ENCODE results near the gene AGBL4.

Gene AGBL4

GRCh38 chr1:49225464-49225863, 798.3 kb downstream of the AGBL4 start:
- TF ChIP-seq, protein P1, sequence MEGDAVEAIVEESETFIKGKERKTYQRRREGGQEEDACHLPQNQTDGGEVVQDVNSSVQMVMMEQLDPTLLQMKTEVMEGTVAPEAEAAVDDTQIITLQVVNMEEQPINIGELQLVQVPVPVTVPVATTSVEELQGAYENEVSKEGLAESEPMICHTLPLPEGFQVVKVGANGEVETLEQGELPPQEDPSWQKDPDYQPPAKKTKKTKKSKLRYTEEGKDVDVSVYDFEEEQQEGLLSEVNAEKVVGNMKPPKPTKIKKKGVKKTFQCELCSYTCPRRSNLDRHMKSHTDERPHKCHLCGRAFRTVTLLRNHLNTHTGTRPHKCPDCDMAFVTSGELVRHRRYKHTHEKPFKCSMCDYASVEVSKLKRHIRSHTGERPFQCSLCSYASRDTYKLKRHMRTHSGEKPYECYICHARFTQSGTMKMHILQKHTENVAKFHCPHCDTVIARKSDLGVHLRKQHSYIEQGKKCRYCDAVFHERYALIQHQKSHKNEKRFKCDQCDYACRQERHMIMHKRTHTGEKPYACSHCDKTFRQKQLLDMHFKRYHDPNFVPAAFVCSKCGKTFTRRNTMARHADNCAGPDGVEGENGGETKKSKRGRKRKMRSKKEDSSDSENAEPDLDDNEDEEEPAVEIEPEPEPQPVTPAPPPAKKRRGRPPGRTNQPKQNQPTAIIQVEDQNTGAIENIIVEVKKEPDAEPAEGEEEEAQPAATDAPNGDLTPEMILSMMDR (conservative IDR thresholded peaks at IDR 0.05; ENCODE audit: low read depth): no peak
- CTCF ChIA-PET: no interaction called here

GRCh38 chr1:49213301-49213700, 810.5 kb downstream of the AGBL4 start:
- CTCF ChIA-PET: no interaction called here
- POLR2A ChIA-PET (ENCODE audit: low non-redundant PET): no interaction called here
- no peak for DNase-seq (ENCODE audit: low spot score)
- TF ChIP-seq, protein P1 (conservative IDR thresholded peaks at IDR 0.05; ENCODE audit: low read depth): no peak
- H3K27ac ChIP-seq: no peak overlapping the region

More at GRCh38 chr1:49225464-49225863, 798.3 kb downstream of the AGBL4 start:
- H3K27ac ChIP-seq: no peak overlapping the region
- DNase-seq (ENCODE audit: low spot score): no peak
- POLR2A ChIA-PET (ENCODE audit: low non-redundant PET): no interaction called here

GRCh38 chr1:49208712-49209111, 815.0 kb downstream of the AGBL4 start:
- ChIA-PET CTCF (no interaction called here), POLR2A (ENCODE audit: low non-redundant PET) (no interaction called here)
- H3K27ac ChIP-seq: no peak overlapping the region
- TF ChIP-seq, protein P1 (conservative IDR thresholded peaks at IDR 0.05; ENCODE audit: low read depth): no peak
- DNase-seq (ENCODE audit: low spot score): no peak

DNA sequence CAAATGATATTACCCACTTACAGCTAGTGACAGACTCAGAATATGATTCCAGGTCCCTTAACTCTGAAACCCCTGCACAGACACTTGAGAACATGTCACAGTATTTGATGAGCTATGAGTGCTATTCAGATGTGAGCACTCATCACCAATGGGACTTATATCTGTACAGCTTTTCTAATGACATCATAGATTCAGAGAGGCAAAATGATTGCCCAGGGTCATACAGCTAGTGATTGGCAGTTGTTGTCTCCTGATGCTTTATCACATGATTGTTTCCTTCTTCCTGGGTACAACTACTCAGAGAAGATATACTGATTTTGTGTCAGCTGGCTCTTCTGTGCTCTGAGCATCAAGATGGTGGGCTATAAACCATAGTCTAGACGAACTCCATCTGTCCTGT, 819.0 kb downstream of the AGBL4 start:
- H3K27ac ChIP-seq: no peak overlapping the region
- POLR2A ChIA-PET (ENCODE audit: low non-redundant PET): no interaction called here
- CTCF ChIA-PET: no interaction called here
- TF ChIP-seq, protein P1 (conservative IDR thresholded peaks at IDR 0.05; ENCODE audit: low read depth): no peak
- no peak for DNase-seq (ENCODE audit: low spot score)

DNA sequence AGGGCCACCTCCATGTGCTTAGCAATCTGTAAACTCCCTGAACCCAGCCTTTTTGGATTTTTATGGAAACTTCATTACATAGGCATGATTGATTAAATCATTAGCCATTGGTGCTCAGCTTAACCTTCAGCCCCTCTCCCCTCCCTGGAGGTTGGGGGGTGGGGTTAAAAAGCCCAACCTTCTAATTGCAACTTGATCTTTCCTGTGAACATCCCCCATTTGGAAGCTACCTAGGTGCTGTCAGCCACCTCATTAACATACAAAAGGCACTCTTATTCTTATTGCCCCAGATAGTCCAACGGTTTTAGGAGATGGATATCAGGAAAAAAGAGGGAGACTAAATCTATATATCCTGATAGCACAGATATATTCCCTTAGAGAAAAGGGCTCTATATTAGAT, 823.0 kb downstream of the AGBL4 start:
- ChIA-PET POLR2A (ENCODE audit: low non-redundant PET) (no interaction called here), CTCF (interaction anchor here (0.5 kb wide), 1 partner anchor 129 kb away, joined by 3 read pairs; no protein-coding TSS in a partner anchor)

DNA sequence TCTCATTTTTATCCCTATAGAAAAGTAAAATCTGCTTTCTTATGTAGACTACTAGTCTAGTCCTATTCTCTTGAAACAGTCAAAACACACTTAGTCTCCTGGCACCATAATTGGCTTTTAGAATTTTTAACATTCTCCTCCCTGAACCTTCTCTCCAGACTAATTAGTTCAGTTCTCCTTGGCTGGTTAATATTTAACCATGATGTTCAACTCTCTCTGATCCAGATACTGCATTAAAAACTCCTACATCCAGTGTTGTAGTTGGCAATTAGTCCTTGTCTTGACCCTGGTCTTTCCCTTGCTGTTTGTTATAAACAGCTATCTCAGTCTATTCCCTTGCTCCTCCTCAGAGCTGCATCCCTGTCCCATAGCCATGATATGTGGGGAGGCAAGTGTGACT, 824.2 kb downstream of the AGBL4 start:
- POLR2A ChIA-PET (ENCODE audit: low non-redundant PET): no interaction called here
- TF ChIP-seq, protein P1 (conservative IDR thresholded peaks at IDR 0.05; ENCODE audit: low read depth): no peak
- CTCF ChIA-PET: no interaction called here

More for the DNA sequence above, 823.0 kb downstream of the AGBL4 start:
- no peak overlapping the region for H3K27ac ChIP-seq
- no peak for DNase-seq (ENCODE audit: low spot score)
- TF ChIP-seq, protein P1 (conservative IDR thresholded peaks at IDR 0.05; ENCODE audit: low read depth): no peak

DNA sequence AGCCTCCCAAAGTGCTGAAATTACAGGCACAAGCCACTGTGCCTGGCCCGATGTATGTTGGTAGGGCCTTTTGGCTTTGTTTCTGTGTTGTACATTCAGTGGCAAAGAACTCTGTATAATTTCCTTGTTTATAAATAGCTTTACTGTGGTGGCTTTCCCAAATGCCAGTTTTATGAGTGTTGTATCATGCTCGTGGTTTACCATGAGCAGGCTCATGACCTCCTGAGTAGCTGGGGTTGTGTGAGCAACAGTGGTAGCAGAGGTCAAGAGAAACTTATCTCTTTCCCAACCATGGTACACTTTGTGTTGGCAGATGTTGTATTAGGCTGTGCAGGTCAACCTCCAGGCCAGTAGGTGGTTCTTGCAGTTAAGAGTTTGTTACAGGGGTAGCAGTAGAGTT, 826.7 kb downstream of the AGBL4 start:
- DNase-seq (ENCODE audit: low spot score): no peak
- ChIA-PET CTCF (interaction anchor here (0.6 kb wide), 1 partner anchor 249 kb away, joined by 3 read pairs; no protein-coding TSS in a partner anchor), POLR2A (ENCODE audit: low non-redundant PET) (no interaction called here)
- TF ChIP-seq, protein P1 (conservative IDR thresholded peaks at IDR 0.05; ENCODE audit: low read depth): no peak
- no peak overlapping the region for H3K27ac ChIP-seq

More for the DNA sequence above, 824.2 kb downstream of the AGBL4 start:
- H3K27ac ChIP-seq: no peak overlapping the region
- DNase-seq (ENCODE audit: low spot score): no peak

Data from RWPE1 (cell line).